ENCODE measurements around the gene NR2C2AP.

The NR2C2AP gene

GRCh38 chr19:19203012-19203856 lies at the start of gene NR2C2AP:
Gene NR2C2AP, minus strand, starts transcription at chr19:19203414. Its CDS starts 354 bp downstream, at chr19:19203060.
- CTCF ChIA-PET: interaction anchor here (0.7 kb wide), 1 partner anchor 85 kb away, joined by 4 read pairs; no protein-coding TSS in a partner anchor
- POLR2A ChIA-PET (ENCODE audit: low non-redundant PET): interaction anchor here (0.6 to 1.2 kb wide), 3 partner anchors 10 to 18 kb away, joined by 3 to 6 read pairs (median 3); no protein-coding TSS in a partner anchor
- DNase-seq (ENCODE audit: low spot score): peak; percentile 99
- TF ChIP-seq CTCF (conservative IDR thresholded peaks at IDR 0.05; ENCODE audit: low read depth): no peak
- H3K27ac ChIP-seq: peak within 1 kb of the TSS; percentile 85

GRCh38 chr19:19250196-19250801 lies 47.1 kb upstream of the NR2C2AP start:
- ChIA-PET CTCF (no interaction called here), POLR2A (ENCODE audit: low non-redundant PET) (no interaction called here)
- no peak for DNase-seq (ENCODE audit: low spot score)
- no peak overlapping the region for H3K27ac ChIP-seq
- TF ChIP-seq CTCF (conservative IDR thresholded peaks at IDR 0.05; ENCODE audit: low read depth): no peak

- ChIA-PET POLR2A (ENCODE audit: low non-redundant PET) (no interaction called here), CTCF (no interaction called here)
- no peak overlapping the region for H3K27ac ChIP-seq
- no peak for DNase-seq (ENCODE audit: low spot score)
- no peak for TF ChIP-seq CTCF (conservative IDR thresholded peaks at IDR 0.05; ENCODE audit: low read depth)
Measured at GRCh38 chr19:19240476-19240875, 37.3 kb upstream of the NR2C2AP start.

- ChIA-PET CTCF (no interaction called here), POLR2A (ENCODE audit: low non-redundant PET) (no interaction called here)
- no peak for DNase-seq (ENCODE audit: low spot score)
- no peak for TF ChIP-seq CTCF (conservative IDR thresholded peaks at IDR 0.05; ENCODE audit: low read depth)
- H3K27ac ChIP-seq: no peak overlapping the region
Measured at GRCh38 chr19:19239675-19240074, 36.5 kb upstream of the NR2C2AP start.

- CTCF ChIA-PET: no interaction called here
- no peak for DNase-seq (ENCODE audit: low spot score)
- TF ChIP-seq CTCF (conservative IDR thresholded peaks at IDR 0.05; ENCODE audit: low read depth): no peak
- POLR2A ChIA-PET (ENCODE audit: low non-redundant PET): no interaction called here
- no peak overlapping the region for H3K27ac ChIP-seq
Measured at GRCh38 chr19:19238126-19238894, 35.1 kb upstream of the NR2C2AP start.

GRCh38 chr19:19236173-19236572 lies 33.0 kb upstream of the NR2C2AP start:
- ChIA-PET CTCF (no interaction called here), POLR2A (ENCODE audit: low non-redundant PET) (no interaction called here)
- no peak for TF ChIP-seq CTCF (conservative IDR thresholded peaks at IDR 0.05; ENCODE audit: low read depth)
- H3K27ac ChIP-seq: no peak overlapping the region
- DNase-seq (ENCODE audit: low spot score): no peak

All from RWPE1 (cell line).